Neural progenitor cell (in vitro differentiated cells): ENCODE data around the gene PIK3C3. TPM values are rescaled to one million over a fixed set of nuclear protein-coding genes. Genes with fewer than 3 reads are reported as not detected.

Source experiments
- DNase-seq: peaks from one replicate; pipeline ENCODE4 v3.0.0-alpha.2; 2016; ENCODE audit warnings: low spot score
- H2AFZ ChIP-seq: fragments of 200-600 bp; sonication (generic); replicated peaks from 2 replicates; pipeline ENCODE4 v1.6.1; 2016; ENCODE audit warnings: antibody characterized with exemption
- H3F3A ChIP-seq: fragments of 200-600 bp; sonication (generic); 2 replicates; pipeline ENCODE4 v1.6.1; 2016; ENCODE audit warnings: antibody characterized with exemption, low read depth
- H3K27ac ChIP-seq: fragments of 200-600 bp; sonication (generic); 2 replicates; pipeline ENCODE4 v1.5.1; 2016; ENCODE audit warnings: mild to moderate bottlenecking
- H3K27me3 ChIP-seq: fragments of 200-600 bp; sonication (generic); 2 replicates; pipeline ENCODE4 v1.6.1; 2016; ENCODE audit warnings: mild to moderate bottlenecking, moderate library complexity
- H3K36me3 ChIP-seq: fragments of 200-600 bp; sonication (generic); 2 replicates; pipeline ENCODE4 v1.5.1; 2016
- H3K4me1 ChIP-seq: fragments of 200-600 bp; sonication (generic); 2 replicates; pipeline ENCODE4 v1.6.1; 2016; ENCODE audit warnings: mixed run types
- H3K4me2 ChIP-seq: fragments of 200-600 bp; sonication (generic); 2 replicates; pipeline ENCODE4 v1.6.1; 2016
- H3K4me3 ChIP-seq: fragments of 200-600 bp; sonication (generic); 2 replicates; pipeline ENCODE4 v1.5.1; 2016
- H3K79me2 ChIP-seq: fragments of 200-600 bp; sonication (generic); 2 replicates; pipeline ENCODE4 v1.6.1; 2016; ENCODE audit warnings: low read depth
- H3K9ac ChIP-seq: fragments of 200-600 bp; sonication (generic); 2 replicates; pipeline ENCODE4 v1.6.1; 2016
- H3K9me3 ChIP-seq: fragments of 200-600 bp; sonication (generic); 2 replicates; pipeline ENCODE4 v1.5.1; 2016; ENCODE audit warnings: low read depth
- H4K20me1 ChIP-seq: fragments of 200-600 bp; sonication (generic); 2 replicates; pipeline ENCODE4 v1.6.1; 2016; ENCODE audit warnings: low read depth
- H3K27ac Mint-ChIP-seq: 3 replicates; pipeline ENCODE4 v1.8.0; 2021; ENCODE audit warnings: mixed read lengths
- H3K27me3 Mint-ChIP-seq: 2 replicates; pipeline ENCODE4 v1.8.0; 2022; ENCODE audit warnings: low read depth, mild to moderate bottlenecking, inconsistent platforms, moderate library complexity, mixed read lengths; ENCODE audit not compliant: insufficient read depth
- H3K36me3 Mint-ChIP-seq: 3 replicates; pipeline ENCODE4 v1.8.0; 2021; ENCODE audit warnings: mixed read lengths
- H3K4me1 Mint-ChIP-seq: 3 replicates; pipeline ENCODE4 v1.8.0; 2021; ENCODE audit warnings: mixed read lengths
- H3K4me3 Mint-ChIP-seq: 3 replicates; pipeline ENCODE4 v1.8.0; 2021; ENCODE audit warnings: mild to moderate bottlenecking, moderate library complexity, mixed read lengths
- H3K9me3 Mint-ChIP-seq: 3 replicates; pipeline ENCODE4 v1.8.0; 2020; ENCODE audit warnings: mixed read lengths
- CTCF ChIP-seq: fragments of 200-600 bp; sonication (generic); IDR thresholded peaks from 2 replicates; pipeline ENCODE4 v1.5.1; 2017; ENCODE audit warnings: antibody characterized with exemption, mild to moderate bottlenecking
- EZH2 ChIP-seq: fragments of 200-600 bp; sonication (generic); IDR thresholded peaks from 2 replicates; pipeline ENCODE4 v1.6.1; 2017; ENCODE audit warnings: antibody characterized with exemption, mild to moderate bottlenecking, moderate library complexity
- EZH2phosphoT487 ChIP-seq: fragments of 200-600 bp; sonication (generic); IDR thresholded peaks from 2 replicates; pipeline ENCODE4 v1.6.1; 2017; ENCODE audit warnings: antibody characterized with exemption
- total RNA-seq: library from RNA; depleted of rRNA; stranded (reverse); fragments of >200 nt; gene quantifications from 2 replicates; pipeline ENCODE4 v1.2.3, GENCODE V29; 2015; ENCODE audit warnings: low replicate concordance

PIK3C3 gene
- total RNA-seq, 1 donor from 2014 or later = 87.0 TPM

- no peaks in the 10 kb centered on the region for H3K9me3 Mint-ChIP-seq
Observed at GRCh38 chr18:42039396-42039795, 84.4 kb downstream of the PIK3C3 start.

GRCh38 chr18:42041793-42042192 is 86.8 kb downstream of the PIK3C3 start:
- Histone ChIP-seq H2AFZ (no peak overlapping the region), H3K9me3 (no peaks in the 10 kb centered on the region), H3K4me2 (no peak overlapping the region), H3K4me3 (no peak overlapping the region), H3K9ac (no peak overlapping the region), H3K36me3 (no peaks in the 10 kb centered on the region), H3K4me1 (no peaks in the 10 kb centered on the region), H3K27ac (no peak overlapping the region), H3K27me3 (no peaks in the 10 kb centered on the region), H4K20me1 (no peaks in the 10 kb centered on the region), H3F3A (no peaks in the 10 kb centered on the region), H3K79me2 (no peaks in the 10 kb centered on the region)
- no peaks in the 10 kb centered on the region for H3K4me1 Mint-ChIP-seq
- H3K36me3 Mint-ChIP-seq = peaks cover 15% of the 10 kb centered on the region
- no peak for TF ChIP-seq CTCF
- no peak for TF ChIP-seq EZH2phosphoT487
- no peak for TF ChIP-seq EZH2
- no peaks in the 10 kb centered on the region for H3K27me3 Mint-ChIP-seq
- H3K9me3 Mint-ChIP-seq = no peaks in the 10 kb centered on the region
- no peak overlapping the region for H3K27ac Mint-ChIP-seq
- no peak overlapping the region for H3K4me3 Mint-ChIP-seq
- no peak for DNase-seq

More at GRCh38 chr18:42039396-42039795, 84.4 kb downstream of the PIK3C3 start:
- Histone ChIP-seq H3K4me2 (no peak overlapping the region), H3K36me3 (no peaks in the 10 kb centered on the region), H3K4me1 (no peaks in the 10 kb centered on the region), H3K9me3 (no peaks in the 10 kb centered on the region), H3K9ac (no peak overlapping the region), H3K27ac (no peak overlapping the region), H4K20me1 (no peaks in the 10 kb centered on the region), H3F3A (no peaks in the 10 kb centered on the region), H3K4me3 (no peak overlapping the region), H2AFZ (no peak overlapping the region), H3K79me2 (no peaks in the 10 kb centered on the region), H3K27me3 (no peaks in the 10 kb centered on the region)
- no peaks in the 10 kb centered on the region for H3K4me1 Mint-ChIP-seq
- TF ChIP-seq EZH2phosphoT487 = no peak
- no peak for TF ChIP-seq CTCF
- TF ChIP-seq EZH2 = no peak
- H3K36me3 Mint-ChIP-seq = peaks cover 18% of the 10 kb centered on the region
- H3K27ac Mint-ChIP-seq = no peak overlapping the region
- no peaks in the 10 kb centered on the region for H3K27me3 Mint-ChIP-seq
- DNase-seq = no peak
- H3K4me3 Mint-ChIP-seq = no peak overlapping the region

- Histone ChIP-seq H3K9me3 (no peaks in the 10 kb centered on the region), H3K4me2 (no peak overlapping the region)
Observed at GRCh38 chr18:42045346-42045745, 90.3 kb downstream of the PIK3C3 start.

More at GRCh38 chr18:42045346-42045745, 90.3 kb downstream of the PIK3C3 start:
- Histone ChIP-seq H3K4me3 (no peak overlapping the region), H3K27me3 (no peaks in the 10 kb centered on the region), H3K4me1 (no peaks in the 10 kb centered on the region), H2AFZ (no peak overlapping the region), H4K20me1 (no peaks in the 10 kb centered on the region), H3K9ac (no peak overlapping the region), H3F3A (no peaks in the 10 kb centered on the region), H3K27ac (no peak overlapping the region), H3K36me3 (peaks cover 6% of the 10 kb centered on the region), H3K79me2 (no peaks in the 10 kb centered on the region)
- TF ChIP-seq EZH2phosphoT487 (no peak), EZH2 (no peak), CTCF (no peak)
- no peak overlapping the region for H3K27ac Mint-ChIP-seq
- H3K4me3 Mint-ChIP-seq = no peak overlapping the region
- peaks cover 15% of the 10 kb centered on the region for H3K36me3 Mint-ChIP-seq
- H3K9me3 Mint-ChIP-seq = no peaks in the 10 kb centered on the region
- DNase-seq = no peak
- no peaks in the 10 kb centered on the region for H3K27me3 Mint-ChIP-seq
- H3K4me1 Mint-ChIP-seq = no peaks in the 10 kb centered on the region
